Suppressor macrophage treated with lipopolysaccharide for 4 hours (primary cell): ENCODE measurements around the gene KIF26A.

ENCODE experiments used
- DNase-seq: peaks from one replicate; pipeline ENCODE4 v3.0.0-alpha.2; 2020

KIF26A gene

GRCh38 chr14:104181761-104182530 lies 43.6 kb downstream of the KIF26A start:
- no peak for DNase-seq

DNA sequence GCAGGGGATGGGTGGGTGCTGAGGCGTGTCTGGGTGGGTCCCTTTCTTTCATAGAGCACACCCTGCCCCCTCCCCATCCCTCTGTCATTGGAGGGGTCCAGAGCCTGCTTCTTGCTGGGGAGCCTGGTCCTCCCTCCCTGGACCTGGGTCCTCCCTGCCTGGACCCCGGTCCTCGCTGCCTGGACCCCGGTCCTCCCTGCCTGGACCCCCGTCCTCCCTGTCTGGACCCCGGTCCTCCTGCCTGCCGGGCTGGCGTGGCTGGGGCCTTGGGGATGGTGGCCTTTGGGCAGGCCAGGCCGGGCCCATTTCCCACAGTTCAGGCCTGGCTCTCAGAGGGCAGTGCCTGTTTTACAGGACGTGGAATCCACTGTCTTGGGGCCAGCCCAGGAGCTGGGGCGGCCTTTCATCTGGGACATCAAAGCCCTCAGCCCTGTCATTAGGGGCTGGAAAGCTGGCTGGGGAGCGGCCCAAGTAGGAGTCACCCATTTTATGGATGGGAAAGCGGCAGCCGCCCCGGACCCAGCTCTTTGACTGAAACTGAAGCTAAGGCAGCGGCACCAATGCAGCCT lies 44.6 kb downstream of the KIF26A start:
- DNase-seq, result no peak

GRCh38 chr14:104183796-104184195 lies 45.4 kb downstream of the KIF26A start:
- no peak for DNase-seq

GRCh38 chr14:104184506-104184905 lies 46.1 kb downstream of the KIF26A start:
- DNase-seq, result no peak

GRCh38 chr14:104184911-104185499 lies 46.6 kb downstream of the KIF26A start:
- DNase-seq, result no peak

DNA sequence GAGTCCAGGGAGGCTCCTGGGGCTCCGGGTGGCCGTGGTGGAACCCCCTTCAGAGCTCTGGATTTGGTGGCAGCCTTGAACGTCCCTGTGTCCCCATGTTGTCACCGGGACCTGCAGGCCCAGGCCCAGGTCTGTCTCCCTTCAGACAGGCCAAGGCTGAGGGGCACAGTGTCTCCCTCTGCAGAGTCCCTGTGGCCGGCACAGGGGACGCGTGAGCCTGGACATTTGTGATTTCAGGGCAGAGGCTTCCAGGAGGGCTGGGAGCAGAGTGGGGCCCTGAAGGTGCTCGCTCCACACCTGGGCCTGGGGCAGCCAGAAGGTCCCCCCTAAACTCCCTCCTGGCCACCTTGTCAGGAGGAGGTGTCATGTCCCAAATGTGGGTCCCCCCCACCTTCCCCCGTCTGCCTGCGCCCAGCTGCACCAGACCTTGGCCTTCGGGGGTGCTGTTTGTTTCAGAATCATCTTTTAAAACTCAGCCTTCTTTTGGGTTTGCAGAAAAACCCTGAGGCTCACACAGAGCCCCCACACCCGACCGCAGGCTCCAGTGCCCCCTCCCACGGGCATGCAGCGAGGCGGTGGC lies 47.6 kb downstream of the KIF26A start:
- DNase-seq, result no peak

- no peak for DNase-seq
Measured at GRCh38 chr14:104186575-104186974, 48.2 kb downstream of the KIF26A start.

DNA sequence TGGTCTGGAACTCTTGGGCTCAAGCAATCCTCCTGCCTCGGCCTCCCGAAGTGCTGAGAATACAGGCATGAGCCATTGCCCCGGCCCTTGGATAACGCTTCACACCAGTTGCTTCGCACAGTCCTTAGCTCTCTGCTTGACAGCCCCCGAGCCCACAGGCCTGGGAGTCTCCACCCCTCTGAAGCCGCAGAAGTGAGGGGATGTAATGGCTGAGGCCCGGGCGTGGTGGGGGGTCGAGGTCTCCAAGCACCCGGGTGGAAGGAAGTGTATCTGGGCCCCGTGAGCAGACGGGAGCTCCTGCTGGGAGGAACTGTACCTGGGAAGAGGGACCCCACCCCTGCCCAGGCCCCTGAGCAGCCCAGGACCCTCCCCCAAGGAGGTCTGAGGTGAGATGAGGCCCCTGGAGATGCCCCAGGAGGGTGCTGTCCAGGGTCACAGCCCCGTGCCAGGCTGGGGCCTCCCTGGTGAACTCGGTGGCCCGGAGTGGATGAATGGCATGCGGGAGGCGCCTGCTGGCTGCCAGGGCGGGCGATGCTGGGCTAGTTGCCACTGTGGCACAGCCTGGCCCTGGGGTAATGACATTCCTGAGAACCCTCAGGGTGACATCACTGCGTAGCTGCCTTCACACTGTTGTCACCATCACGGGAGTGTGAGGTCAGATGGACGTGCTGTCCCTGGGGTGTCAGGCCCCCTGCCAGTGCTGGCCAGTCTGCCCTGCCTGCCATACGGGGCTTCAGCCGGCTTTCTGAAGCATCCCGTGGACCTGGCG lies 48.9 kb downstream of the KIF26A start:
- DNase-seq, result no peak

GRCh38 chr14:104187931-104188726 lies 49.7 kb downstream of the KIF26A start:
- DNase-seq, result no peak

GRCh38 chr14:104188727-104189400 lies 50.5 kb downstream of the KIF26A start:
- DNase-seq, result no peak

- DNase-seq, result no peak
Measured at GRCh38 chr14:104189629-104190335, 51.4 kb downstream of the KIF26A start.

- DNase-seq, result no peak
Measured at GRCh38 chr14:104190396-104191000, 52.1 kb downstream of the KIF26A start.

- no peak for DNase-seq
Measured at GRCh38 chr14:104191409-104191997, 53.1 kb downstream of the KIF26A start.

DNA sequence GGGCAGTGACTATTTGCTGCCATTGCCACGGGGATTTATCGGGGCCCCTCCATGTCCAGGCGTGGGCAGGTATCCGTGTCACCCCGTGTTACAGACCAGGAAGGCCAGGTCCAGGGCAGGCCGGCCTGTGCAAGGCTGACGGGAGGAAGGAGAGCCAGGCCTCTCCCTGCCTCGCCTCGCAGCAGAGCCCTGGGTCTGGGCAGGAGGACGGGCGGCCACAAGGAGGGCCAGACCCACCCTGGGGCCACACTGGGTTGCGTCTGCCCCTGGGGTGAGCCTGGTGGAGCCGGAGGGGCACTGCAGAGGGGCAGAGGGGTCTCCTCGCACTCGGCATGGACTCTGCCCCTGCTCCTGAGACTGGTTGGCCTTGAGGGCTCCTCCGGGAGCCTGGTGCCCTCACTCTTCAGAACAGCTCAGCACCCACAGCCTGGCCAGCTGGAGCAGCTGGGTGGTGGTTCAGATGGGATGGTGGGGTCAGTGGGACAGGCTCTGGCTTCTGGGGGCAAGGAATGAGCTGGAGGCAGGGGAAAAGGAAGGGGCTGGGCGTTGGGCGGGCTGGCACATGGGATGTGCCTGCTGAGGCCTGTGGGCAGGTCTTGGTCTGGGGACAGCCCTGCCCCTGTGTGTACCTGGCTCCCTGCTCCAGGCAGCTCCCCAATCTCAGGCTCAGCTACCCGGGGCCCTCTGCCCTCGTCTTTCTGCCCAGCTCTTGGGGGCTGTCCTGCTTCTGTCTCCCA lies 53.9 kb downstream of the KIF26A start:
- no peak for DNase-seq

DNA sequence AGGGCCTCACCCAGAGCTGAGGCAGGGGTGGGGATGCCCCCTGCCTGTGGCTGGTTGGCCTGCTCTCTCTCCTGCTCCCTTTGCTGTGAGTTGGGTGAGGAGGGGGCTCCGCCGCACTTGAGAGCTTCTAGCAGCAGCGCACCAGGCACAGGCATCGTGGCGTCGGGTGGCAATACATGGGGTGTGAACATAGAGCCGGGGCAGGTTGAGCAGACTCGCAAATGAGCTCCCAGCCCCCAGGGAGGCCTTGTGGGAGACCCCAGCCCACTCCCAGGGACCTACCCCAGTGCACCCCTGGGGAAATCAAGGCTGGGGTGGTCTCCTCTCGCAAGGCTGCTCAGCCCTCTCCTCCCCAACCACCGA lies 54.5 kb downstream of the KIF26A start:
- no peak for DNase-seq

DNA sequence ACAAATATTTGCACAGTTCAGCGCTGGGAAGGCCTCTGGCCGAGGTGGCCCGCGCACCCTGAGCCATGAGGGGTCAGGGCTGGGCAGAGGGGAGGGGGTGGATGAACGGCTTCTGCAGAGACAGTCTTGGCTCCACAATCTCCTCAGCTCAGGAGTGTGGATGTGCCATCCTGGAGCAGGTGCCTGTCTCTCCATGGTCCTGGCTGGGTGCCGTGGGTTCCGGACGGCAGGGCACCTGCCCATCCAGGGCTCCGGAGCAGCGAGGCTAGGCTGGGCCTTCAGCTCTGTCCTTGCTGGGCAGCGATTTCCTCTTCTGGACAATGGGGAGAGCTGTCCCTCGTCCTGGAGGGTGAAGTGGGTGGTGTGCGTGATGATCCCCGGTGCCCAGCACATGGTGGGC lies 55.6 kb downstream of the KIF26A start:
- no peak for DNase-seq

DNA sequence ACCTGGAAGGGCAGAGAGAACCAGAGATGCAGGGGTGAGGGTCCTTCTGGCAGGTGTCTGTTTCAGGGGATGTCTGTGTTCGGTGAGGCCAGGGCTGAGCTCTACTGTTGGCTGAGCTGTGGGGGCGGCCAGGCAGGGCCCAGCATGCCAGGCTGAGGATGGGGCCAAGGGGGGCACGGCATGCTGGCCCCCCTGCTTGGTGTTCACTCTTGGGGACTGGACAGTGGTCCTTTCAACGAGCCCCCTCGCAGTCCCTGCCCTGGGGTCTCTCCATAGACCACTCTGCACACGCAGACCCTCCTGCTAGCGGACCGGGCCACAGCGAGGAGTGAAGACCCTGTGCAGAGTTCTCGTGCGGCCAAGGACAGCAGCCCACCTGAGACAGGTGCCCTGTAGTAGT lies 56.3 kb downstream of the KIF26A start:
- no peak for DNase-seq

DNA sequence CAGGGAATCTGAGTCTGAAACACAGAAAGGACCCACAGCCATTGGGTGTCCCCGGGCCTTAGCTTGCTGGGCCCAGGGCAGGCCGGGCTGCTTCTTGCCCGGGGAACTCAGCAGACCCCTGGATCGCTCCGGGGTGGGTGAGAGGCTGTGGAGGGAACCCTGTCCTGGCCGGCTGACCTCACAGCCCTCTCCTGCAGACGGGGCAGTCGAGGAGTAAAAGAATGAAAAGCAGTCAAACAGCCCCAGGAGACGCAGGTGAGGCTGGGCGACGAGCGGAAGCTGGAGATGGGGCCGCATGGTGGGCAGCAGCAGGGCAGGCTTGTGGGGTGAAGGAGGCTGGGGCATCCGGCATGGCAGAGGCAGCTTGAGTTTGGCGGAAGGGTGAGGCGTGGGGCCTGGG lies 57.0 kb downstream of the KIF26A start:
- DNase-seq, result no peak

DNA sequence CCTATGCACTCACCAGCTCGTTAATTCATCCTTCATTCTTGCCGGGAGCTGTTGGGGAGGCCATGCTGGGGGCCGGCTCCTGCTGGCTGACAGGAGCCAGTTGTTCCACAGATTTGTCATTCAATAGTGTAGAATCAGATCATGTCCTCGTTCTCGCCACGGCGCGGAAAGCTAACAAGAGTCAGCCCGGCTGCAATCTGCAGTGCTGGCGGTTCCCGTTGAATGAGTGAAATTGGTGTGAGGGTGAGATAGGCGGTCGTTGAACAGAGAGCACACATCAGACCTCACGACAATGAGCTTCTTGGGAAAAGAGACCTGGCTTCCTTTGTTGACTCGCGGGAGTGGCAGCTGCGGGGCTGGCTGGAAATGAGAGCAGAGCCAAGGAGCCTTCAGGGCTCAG lies 57.5 kb downstream of the KIF26A start:
- no peak for DNase-seq
